Esophagus (tissue), 2 donors: ENCODE results near the gene SF1. TPM values are rescaled to one million over a fixed set of nuclear protein-coding genes. Genes with fewer than 3 reads are reported as not detected.

ENCODE experiments used
- H3K27ac ChIP-seq, 2 donors: one replicate each; pipeline ENCODE4 v1.5.1; 2013; ENCODE audit warnings: low read depth in 2 of 2, mild to moderate bottlenecking in 2 of 2, inconsistent platforms in 1 of 2, low read length in 1 of 2, moderate library complexity in 1 of 2
- H3K27me3 ChIP-seq, 2 donors: one replicate each; pipeline ENCODE4 v1.6.1; 2013; ENCODE audit warnings: low read length in 2 of 2, control low read depth in 1 of 2, mild to moderate bottlenecking in 1 of 2; ENCODE audit not compliant: insufficient read depth in 2 of 2, control insufficient read depth in 1 of 2
- H3K36me3 ChIP-seq, 2 donors: one replicate each; pipeline ENCODE4 v1.6.1; 2013; ENCODE audit warnings: low read length in 1 of 2; ENCODE audit not compliant: control insufficient read depth in 2 of 2, insufficient read depth in 2 of 2
- H3K4me1 ChIP-seq, 2 donors: one replicate each; pipeline ENCODE4 v1.6.1; 2013; ENCODE audit warnings: low read length in 1 of 2; ENCODE audit not compliant: control insufficient read depth in 2 of 2, insufficient read depth in 2 of 2
- H3K4me3 ChIP-seq, 2 donors: one replicate each; pipeline ENCODE4 v1.5.1; 2013; ENCODE audit warnings: low read length in 2 of 2, mild to moderate bottlenecking in 2 of 2, low read depth in 1 of 2, moderate library complexity in 1 of 2
- H3K9me3 ChIP-seq, 2 donors: one replicate each; pipeline ENCODE4 v1.6.1; 2013; ENCODE audit warnings: mild to moderate bottlenecking in 2 of 2, low read depth in 1 of 2, low read length in 1 of 2, moderate library complexity in 1 of 2; ENCODE audit not compliant: control insufficient read depth in 2 of 2, insufficient read depth in 1 of 2
- WGBS, 2 donors: extraction: QIAGEN DNeasy Blood & Tissue Kit; methylation state at CpG; one replicate each; pipeline ENCODE4 v1.1.7; 2013; 5-methylcytosine and 5-hydroxymethylcytosine counted together
- polyA plus RNA-seq, 2 donors: library from polyadenylated mRNA; stranded (reverse); fragments of 200-250 nt; gene quantifications; one replicate each; pipeline ENCODE4 v1.2.3, GENCODE V29; 2013
- donor health status: healthy with polysubstance abuse.
- donor health status: Bipolar disorder and iron deficiency.

Gene SF1
- polyA plus RNA-seq, 2 donors = 79.0 to 88.0 TPM

DNA sequence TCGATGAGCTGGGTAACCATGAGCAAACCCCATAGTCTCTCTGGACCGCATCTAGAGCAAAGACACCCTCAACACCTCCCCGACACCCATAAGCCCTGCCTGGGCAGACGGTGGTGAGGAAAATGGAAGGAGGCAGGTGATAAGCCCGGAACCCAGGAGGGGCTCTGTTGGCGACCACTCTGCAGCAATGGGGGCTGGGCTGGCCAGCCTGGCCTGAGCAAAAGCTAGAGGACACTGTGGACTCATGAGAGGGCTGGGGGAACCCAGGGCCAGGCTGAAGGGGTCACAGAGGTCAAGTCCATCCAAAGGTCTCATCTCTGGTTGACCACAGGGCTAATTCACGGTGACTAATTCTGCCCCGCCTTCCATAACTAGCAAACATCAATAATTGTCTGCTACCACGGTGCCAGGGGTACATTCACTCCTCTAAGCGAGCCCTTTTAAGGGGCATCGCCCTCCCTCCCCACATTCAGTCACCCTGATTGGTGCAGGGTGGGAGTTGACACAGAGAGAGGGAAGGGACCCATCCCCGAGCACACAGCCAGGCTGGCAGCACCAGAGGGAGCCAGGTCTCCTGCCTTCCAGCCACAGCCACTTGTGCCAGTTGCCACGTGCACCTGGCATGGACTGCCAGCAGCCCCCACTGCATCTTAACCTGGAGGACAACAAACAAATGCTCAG, 22.5 kb downstream of the SF1 start:
- no peak overlapping the region for H3K27ac ChIP-seq
- H3K9me3 ChIP-seq = no peaks in the 10 kb centered on the region
- H3K27me3 ChIP-seq = no peaks in the 10 kb centered on the region
- 80 to 81% methylated on average over 13 of the region's 13 CpGs for WGBS, 2 donors
- H3K4me1 ChIP-seq = no peaks in the 10 kb centered on the region
- peaks cover 0 to 3% of the 10 kb centered on the region in 2 donors for H3K36me3 ChIP-seq
- no peak overlapping the region for H3K4me3 ChIP-seq

DNA sequence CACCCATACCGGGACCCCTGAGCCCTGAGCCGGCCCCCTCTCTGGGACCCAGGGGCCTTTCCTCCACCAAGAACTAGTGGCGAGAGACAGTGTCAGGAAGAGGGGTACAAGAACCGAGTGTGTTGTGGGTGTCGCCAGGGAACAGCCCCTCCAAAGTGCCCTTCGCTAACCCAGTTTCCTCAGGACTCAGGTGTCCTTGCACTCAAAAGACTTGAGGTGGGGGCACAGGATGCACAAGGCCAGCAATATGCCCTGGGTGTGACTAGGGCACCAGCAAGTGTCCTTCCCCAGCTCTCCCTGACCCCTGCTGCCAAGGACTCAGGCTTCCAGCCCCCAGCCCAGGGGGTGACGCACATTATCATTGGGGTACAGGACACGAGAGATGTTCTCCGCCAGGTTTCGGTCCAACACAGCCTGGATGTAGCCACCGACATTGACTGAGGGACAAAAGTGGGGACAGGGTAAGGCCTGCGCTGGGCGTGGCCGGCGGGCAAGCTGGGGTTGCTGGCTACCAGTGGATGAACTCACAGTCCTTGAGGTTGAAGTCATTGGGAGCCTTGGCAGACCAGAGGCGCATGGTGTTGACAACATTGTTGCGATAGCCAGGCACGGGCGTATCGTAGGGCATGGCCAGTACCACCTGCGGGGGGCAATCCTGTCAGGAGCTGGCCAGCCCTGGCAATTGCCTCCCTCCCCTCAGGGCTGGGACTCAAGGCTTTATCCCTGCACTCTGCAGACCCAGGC, 23.3 kb downstream of the SF1 start:
- Histone ChIP-seq H3K4me3 (no peak overlapping the region), H3K4me1 (no peaks in the 10 kb centered on the region), H3K36me3 (peaks cover 0 to 3% of the 10 kb centered on the region in 2 donors), H3K9me3 (no peaks in the 10 kb centered on the region), H3K27me3 (no peaks in the 10 kb centered on the region), H3K27ac (no peak overlapping the region)
- 91 to 93% methylated on average over 20 to 21 of the region's 21 CpGs for WGBS, 2 donors

DNA sequence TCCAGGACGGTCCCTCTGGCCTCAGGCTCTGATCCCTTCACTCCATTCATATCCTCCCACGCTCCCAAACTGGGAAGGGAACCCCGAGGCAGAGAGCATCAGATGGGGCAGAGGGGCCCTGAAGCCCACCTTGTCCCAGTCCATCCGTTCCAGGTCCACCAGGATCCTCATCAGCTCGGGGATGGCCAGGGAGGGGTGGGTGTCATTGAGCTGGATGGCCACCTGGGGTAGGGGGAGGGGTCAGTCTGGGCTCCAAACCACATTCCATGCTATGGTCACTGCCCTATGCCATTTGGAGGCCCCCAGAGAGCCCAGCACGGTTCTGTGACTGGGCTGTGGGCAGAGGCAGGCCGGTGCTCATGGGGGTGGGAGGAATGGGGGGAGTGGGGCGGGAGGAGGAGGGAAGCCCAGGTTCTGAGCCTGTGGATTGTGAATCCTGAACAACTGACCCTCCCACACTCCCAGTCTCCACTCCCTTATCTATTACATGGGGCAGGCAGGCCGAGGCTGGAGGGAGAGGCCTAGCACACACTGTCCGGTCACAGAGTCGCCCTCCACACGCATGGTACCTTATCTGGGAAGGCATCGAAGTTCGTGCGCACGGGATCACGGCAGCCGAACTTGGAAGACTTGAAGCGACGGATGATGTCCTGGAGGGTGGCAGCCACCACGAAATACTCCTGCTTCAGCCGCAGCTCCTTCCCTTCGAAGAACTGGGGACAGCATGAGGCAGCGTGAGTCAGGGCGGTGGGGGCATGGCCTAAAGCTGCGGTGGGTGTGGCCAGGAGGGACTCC, 24.0 kb downstream of the SF1 start:
- no peaks in the 10 kb centered on the region for H3K9me3 ChIP-seq
- no peaks in the 10 kb centered on the region for H3K4me1 ChIP-seq
- H3K27ac ChIP-seq = no peak overlapping the region
- H3K36me3 ChIP-seq = peaks cover 0 to 3% of the 10 kb centered on the region in 2 donors
- no peaks in the 10 kb centered on the region for H3K27me3 ChIP-seq
- WGBS, 2 donors = 88 to 89% methylated on average over 26 of the region's 26 CpGs
- H3K4me3 ChIP-seq = no peak overlapping the region

DNA sequence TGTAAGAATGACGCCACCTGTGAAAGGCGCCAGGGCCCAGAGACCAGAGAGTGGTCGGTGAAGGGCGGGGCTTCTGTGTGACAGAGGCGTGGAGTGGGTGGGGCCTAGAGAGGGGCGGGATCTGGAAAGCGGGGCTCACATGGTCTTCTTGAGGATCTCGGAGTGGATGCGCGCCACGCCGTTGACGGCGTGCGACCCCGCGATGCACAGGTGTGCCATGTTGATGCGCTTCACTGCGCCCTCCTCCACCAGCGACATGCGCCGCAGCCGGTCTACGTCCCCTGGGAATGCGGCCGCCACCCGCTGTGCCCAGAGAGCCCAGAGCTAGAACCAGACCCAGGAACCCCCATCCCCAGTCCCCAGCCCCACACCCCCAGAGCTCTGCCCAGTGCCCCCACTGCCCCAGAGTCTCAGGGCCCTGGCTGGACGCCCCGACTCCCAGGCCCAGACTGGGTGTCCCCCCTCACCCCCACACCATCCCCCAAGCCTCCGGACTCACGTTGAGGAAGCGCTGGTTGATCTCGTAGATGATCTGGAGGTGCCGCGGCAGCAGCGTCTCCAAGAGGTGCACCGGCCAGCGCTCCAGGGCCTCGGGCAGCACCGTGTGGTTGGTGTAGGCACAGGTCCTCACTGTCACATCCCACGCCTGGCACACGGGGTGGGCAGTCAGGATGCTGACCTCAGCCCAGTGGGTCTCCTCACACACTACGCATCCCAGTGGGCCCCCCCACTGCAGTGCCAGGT, 24.8 kb downstream of the SF1 start:
- no peaks in the 10 kb centered on the region for H3K4me1 ChIP-seq
- H3K27me3 ChIP-seq = no peaks in the 10 kb centered on the region
- H3K36me3 ChIP-seq = peaks cover 0 to 3% of the 10 kb centered on the region in 2 donors
- H3K9me3 ChIP-seq = no peaks in the 10 kb centered on the region
- no peak overlapping the region for H3K27ac ChIP-seq
- WGBS, 2 donors = 92 to 95% methylated on average over 43 of the region's 43 CpGs
- no peak overlapping the region for H3K4me3 ChIP-seq

GRCh38 chr11:64753019-64753379, 25.3 kb downstream of the SF1 start:
- Histone ChIP-seq H3K36me3 (peaks cover 0 to 3% of the 10 kb centered on the region in 2 donors), H3K9me3 (no peaks in the 10 kb centered on the region), H3K4me1 (no peaks in the 10 kb centered on the region), H3K27me3 (no peaks in the 10 kb centered on the region), H3K4me3 (no peak overlapping the region), H3K27ac (no peak overlapping the region)
- 93 to 95% methylated on average over 7 of the region's 7 CpGs for WGBS, 2 donors

DNA sequence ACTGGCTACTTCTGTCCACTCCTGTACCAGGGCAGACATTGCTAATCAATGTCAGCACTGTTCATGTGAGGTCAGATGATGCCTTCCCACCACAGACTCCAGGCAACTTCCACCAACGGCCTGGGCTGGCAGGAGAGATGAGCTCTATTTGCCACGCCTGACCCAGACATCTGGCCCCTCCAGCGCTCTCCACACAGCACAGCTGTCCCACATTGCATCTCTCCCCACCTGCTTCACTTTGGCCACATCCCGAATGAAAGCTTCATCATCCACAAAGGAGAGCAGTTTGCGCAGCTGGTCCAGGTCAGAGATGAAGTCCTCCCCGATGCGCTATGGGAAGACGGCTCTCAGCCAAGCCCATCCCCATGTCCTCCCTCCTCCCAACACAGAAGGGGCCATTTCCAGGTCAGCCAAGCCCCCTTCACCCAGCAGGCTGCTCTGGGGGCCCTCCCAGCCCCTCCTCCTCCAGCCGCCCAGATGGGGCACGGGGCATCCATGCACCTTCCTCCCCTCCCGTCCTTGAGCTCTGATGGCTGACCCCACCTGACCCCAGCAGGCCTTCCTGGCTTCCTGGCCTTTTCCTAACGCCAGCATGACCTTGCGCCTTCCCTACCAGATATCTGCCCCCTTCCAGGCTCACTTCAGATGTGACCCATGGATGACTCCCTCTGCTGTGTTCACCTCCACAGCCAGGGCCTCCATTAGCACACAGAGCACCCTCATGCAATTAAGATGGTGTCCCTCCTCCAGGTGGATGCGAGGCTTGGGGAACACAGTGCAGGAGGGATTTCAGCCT, 26.0 kb downstream of the SF1 start:
- WGBS, 2 donors = 86 to 90% methylated on average over 14 of the region's 14 CpGs
- Histone ChIP-seq H3K27me3 (no peaks in the 10 kb centered on the region), H3K36me3 (peaks cover 0 to 3% of the 10 kb centered on the region in 2 donors), H3K4me1 (no peaks in the 10 kb centered on the region), H3K4me3 (no peak overlapping the region), H3K27ac (no peak overlapping the region), H3K9me3 (no peaks in the 10 kb centered on the region)

DNA sequence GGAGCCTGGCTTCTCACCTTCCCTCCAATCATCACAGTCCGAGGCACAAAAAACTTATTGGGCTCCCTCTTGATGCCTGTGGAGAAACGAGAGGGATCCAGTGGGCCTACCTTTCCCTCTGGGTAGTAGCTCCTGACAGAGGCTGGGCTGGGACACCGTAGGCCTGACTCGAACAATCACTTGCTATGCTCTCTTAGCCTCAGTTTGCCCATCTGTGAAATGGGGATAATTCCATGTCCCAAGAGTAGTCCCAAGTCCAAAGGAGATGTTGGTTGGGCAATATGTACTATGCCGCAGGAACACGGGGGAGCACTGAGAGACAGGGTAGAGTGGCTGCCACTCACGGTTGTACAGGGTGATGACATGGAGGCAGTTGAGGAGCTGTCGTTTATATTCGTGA, 26.8 kb downstream of the SF1 start:
- H3K36me3 ChIP-seq = peaks cover 0 to 3% of the 10 kb centered on the region in 2 donors
- no peak overlapping the region for H3K27ac ChIP-seq
- no peaks in the 10 kb centered on the region for H3K27me3 ChIP-seq
- no peak overlapping the region for H3K4me3 ChIP-seq
- no peaks in the 10 kb centered on the region for H3K9me3 ChIP-seq
- no peaks in the 10 kb centered on the region for H3K4me1 ChIP-seq
- WGBS, 2 donors = 94 to 95% methylated on average over 9 of the region's 9 CpGs

DNA sequence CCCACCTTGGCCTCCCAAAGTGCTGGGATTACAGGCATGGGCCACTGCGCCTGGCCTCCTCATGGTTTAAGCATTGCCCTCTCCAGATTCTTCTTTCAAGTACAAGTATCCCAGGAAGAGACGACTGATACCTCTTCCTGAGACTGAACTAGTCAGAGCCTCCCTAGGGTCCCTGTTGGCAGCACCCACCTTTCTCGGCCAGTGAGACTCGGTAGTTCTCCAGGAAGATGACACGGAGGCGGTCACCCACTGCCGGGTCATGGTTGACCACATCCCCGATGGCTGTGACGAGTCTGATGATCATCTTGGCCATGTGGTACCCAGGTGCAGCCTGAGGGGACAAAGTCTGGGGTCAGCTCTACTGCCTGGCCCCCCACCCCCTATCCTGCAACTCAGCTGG, 27.2 kb downstream of the SF1 start:
- no peak overlapping the region for H3K27ac ChIP-seq
- H3K9me3 ChIP-seq = no peaks in the 10 kb centered on the region
- H3K4me3 ChIP-seq = no peak overlapping the region
- no peaks in the 10 kb centered on the region for H3K4me1 ChIP-seq
- peaks cover 0 to 3% of the 10 kb centered on the region in 2 donors for H3K36me3 ChIP-seq
- 91 to 93% methylated on average over 9 of the region's 9 CpGs for WGBS, 2 donors
- no peaks in the 10 kb centered on the region for H3K27me3 ChIP-seq
